ENCODE measurements around the gene KMT2D. TPM values are rescaled to one million over a fixed set of nuclear protein-coding genes. Genes with fewer than 3 reads are reported as not detected.

KMT2D gene
- total and polyA plus RNA-seq, 2 of the 8 experiments (the other 6 are each of a cell fraction or from before 2014, with no cell fraction given): 9.1 to 86.3 TPM

DNA sequence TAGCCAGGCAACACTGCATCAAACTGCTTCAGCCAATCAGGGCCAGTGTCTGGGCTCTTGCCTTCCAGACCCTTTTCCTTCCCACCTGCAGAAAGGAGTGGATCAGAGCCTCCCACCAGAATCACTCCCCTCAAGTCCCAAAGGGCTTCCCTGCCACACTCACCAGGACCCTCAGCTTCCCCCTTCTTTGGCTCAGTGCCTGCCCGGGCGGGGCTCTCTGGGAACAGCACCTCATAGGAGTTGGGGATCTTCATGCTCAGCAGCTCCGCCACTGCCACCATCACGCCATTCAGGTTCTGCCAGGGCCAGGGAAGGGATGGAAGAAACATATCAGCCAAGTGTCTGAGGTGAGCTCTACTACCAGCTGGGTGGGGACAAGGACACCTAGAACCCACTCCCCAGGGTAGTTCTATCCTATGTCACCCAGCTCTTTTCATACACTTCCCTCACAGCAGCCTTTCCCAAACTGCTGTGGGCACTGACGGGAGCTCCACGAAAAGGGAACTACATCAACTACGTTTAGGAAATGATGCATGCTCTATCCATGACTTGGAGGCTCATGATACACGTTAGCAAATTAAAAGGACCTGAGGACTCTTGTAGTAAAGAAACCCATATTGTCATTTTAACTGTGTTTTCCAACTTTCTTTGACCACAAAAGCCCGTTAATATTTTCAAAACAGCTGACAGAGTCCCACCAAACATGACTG, 32.6 kb downstream of the KMT2D start (continued):
- TF ChIP-seq, protein P1, sequence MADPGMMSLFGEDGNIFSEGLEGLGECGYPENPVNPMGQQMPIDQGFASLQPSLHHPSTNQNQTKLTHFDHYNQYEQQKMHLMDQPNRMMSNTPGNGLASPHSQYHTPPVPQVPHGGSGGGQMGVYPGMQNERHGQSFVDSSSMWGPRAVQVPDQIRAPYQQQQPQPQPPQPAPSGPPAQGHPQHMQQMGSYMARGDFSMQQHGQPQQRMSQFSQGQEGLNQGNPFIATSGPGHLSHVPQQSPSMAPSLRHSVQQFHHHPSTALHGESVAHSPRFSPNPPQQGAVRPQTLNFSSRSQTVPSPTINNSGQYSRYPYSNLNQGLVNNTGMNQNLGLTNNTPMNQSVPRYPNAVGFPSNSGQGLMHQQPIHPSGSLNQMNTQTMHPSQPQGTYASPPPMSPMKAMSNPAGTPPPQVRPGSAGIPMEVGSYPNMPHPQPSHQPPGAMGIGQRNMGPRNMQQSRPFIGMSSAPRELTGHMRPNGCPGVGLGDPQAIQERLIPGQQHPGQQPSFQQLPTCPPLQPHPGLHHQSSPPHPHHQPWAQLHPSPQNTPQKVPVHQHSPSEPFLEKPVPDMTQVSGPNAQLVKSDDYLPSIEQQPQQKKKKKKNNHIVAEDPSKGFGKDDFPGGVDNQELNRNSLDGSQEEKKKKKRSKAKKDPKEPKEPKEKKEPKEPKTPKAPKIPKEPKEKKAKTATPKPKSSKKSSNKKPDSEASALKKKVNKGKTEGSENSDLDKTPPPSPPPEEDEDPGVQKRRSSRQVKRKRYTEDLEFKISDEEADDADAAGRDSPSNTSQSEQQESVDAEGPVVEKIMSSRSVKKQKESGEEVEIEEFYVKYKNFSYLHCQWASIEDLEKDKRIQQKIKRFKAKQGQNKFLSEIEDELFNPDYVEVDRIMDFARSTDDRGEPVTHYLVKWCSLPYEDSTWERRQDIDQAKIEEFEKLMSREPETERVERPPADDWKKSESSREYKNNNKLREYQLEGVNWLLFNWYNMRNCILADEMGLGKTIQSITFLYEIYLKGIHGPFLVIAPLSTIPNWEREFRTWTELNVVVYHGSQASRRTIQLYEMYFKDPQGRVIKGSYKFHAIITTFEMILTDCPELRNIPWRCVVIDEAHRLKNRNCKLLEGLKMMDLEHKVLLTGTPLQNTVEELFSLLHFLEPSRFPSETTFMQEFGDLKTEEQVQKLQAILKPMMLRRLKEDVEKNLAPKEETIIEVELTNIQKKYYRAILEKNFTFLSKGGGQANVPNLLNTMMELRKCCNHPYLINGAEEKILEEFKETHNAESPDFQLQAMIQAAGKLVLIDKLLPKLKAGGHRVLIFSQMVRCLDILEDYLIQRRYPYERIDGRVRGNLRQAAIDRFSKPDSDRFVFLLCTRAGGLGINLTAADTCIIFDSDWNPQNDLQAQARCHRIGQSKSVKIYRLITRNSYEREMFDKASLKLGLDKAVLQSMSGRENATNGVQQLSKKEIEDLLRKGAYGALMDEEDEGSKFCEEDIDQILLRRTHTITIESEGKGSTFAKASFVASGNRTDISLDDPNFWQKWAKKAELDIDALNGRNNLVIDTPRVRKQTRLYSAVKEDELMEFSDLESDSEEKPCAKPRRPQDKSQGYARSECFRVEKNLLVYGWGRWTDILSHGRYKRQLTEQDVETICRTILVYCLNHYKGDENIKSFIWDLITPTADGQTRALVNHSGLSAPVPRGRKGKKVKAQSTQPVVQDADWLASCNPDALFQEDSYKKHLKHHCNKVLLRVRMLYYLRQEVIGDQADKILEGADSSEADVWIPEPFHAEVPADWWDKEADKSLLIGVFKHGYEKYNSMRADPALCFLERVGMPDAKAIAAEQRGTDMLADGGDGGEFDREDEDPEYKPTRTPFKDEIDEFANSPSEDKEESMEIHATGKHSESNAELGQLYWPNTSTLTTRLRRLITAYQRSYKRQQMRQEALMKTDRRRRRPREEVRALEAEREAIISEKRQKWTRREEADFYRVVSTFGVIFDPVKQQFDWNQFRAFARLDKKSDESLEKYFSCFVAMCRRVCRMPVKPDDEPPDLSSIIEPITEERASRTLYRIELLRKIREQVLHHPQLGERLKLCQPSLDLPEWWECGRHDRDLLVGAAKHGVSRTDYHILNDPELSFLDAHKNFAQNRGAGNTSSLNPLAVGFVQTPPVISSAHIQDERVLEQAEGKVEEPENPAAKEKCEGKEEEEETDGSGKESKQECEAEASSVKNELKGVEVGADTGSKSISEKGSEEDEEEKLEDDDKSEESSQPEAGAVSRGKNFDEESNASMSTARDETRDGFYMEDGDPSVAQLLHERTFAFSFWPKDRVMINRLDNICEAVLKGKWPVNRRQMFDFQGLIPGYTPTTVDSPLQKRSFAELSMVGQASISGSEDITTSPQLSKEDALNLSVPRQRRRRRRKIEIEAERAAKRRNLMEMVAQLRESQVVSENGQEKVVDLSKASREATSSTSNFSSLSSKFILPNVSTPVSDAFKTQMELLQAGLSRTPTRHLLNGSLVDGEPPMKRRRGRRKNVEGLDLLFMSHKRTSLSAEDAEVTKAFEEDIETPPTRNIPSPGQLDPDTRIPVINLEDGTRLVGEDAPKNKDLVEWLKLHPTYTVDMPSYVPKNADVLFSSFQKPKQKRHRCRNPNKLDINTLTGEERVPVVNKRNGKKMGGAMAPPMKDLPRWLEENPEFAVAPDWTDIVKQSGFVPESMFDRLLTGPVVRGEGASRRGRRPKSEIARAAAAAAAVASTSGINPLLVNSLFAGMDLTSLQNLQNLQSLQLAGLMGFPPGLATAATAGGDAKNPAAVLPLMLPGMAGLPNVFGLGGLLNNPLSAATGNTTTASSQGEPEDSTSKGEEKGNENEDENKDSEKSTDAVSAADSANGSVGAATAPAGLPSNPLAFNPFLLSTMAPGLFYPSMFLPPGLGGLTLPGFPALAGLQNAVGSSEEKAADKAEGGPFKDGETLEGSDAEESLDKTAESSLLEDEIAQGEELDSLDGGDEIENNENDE (IDR thresholded peaks at IDR 0.05; ENCODE audit: insufficient replicate concordance, low read length): no peak
- TF ChIP-seq JUND (IDR thresholded peaks at IDR 0.05; ENCODE audit: low read length): no peak
- TF ChIP-seq POU5F1 (IDR thresholded peaks at IDR 0.05; ENCODE audit: low read depth, low read length): no peak
- no peak for TF ChIP-seq POLR2AphosphoS5 (IDR thresholded peaks at IDR 0.05; ENCODE audit: low read depth, low read length)
- TF ChIP-seq RFX5 (IDR thresholded peaks at IDR 0.05; ENCODE audit: borderline replicate concordance, low read depth, low read length): no peak
- TF ChIP-seq SRF (IDR thresholded peaks at IDR 0.05; ENCODE audit: low read depth, low read length): no peak
- TF ChIP-seq, protein P2, sequence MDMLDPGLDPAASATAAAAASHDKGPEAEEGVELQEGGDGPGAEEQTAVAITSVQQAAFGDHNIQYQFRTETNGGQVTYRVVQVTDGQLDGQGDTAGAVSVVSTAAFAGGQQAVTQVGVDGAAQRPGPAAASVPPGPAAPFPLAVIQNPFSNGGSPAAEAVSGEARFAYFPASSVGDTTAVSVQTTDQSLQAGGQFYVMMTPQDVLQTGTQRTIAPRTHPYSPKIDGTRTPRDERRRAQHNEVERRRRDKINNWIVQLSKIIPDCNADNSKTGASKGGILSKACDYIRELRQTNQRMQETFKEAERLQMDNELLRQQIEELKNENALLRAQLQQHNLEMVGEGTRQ (IDR thresholded peaks at IDR 0.05; ENCODE audit: low read length): no peak
- TF ChIP-seq NANOG (IDR thresholded peaks at IDR 0.05; ENCODE audit: insufficient read depth, low read depth, low read length, poor library complexity, severe bottlenecking): no peak
- no peak for TF ChIP-seq CTBP2 (IDR thresholded peaks at IDR 0.05; ENCODE audit: borderline replicate concordance, insufficient read depth, insufficient read length, low read length)
- no peak for TF ChIP-seq SP2 (IDR thresholded peaks at IDR 0.05; ENCODE audit: low read length)

Data from H1 (cell line).